Lower leg skin (tissue), 3 donors: ENCODE results near the gene GRIK5.

ENCODE experiments used
- POLR2A ChIP-seq, 2 donors: fragments of 450-650 bp; IDR thresholded peaks; one replicate each; pipeline ENCODE4 v1.6.1; 2016 to 2017; ENCODE audit warnings: antibody characterized with exemption in 2 of 2, mild to moderate bottlenecking in 1 of 2, moderate library complexity in 1 of 2
- TF ChIP-seq, protein P1 (sequence below), 3 donors: fragments of 450-650 bp; IDR thresholded peaks; one replicate each; pipeline ENCODE4 v1.5.1; 2016; ENCODE audit warnings: antibody characterized with exemption in 3 of 3, mild to moderate bottlenecking in 3 of 3, moderate library complexity in 2 of 3

DNA sequence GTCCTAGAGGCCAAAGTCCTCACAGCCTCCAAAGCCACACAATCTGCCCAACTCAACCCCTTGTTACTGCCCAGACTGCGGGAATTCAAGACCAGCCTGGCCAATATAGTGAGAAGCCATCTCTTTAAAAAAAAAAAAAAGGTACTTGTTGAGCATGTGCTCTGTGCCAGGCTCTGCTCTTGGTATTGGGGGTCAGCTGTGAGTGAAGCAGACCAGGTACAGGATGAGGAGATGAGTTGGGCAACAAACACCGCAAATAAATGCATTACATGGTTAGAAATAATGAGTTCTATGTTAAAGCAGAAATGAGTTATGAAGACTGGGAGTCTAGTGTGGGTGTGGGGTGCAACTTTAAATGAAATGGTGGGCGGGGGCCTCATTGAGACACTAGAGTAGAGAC lies 9.9 kb downstream of the GRIK5 start:
- TF ChIP-seq, protein P1, sequence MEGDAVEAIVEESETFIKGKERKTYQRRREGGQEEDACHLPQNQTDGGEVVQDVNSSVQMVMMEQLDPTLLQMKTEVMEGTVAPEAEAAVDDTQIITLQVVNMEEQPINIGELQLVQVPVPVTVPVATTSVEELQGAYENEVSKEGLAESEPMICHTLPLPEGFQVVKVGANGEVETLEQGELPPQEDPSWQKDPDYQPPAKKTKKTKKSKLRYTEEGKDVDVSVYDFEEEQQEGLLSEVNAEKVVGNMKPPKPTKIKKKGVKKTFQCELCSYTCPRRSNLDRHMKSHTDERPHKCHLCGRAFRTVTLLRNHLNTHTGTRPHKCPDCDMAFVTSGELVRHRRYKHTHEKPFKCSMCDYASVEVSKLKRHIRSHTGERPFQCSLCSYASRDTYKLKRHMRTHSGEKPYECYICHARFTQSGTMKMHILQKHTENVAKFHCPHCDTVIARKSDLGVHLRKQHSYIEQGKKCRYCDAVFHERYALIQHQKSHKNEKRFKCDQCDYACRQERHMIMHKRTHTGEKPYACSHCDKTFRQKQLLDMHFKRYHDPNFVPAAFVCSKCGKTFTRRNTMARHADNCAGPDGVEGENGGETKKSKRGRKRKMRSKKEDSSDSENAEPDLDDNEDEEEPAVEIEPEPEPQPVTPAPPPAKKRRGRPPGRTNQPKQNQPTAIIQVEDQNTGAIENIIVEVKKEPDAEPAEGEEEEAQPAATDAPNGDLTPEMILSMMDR (IDR thresholded peaks at IDR 0.05): no peak
- no peak for TF ChIP-seq POLR2A (IDR thresholded peaks at IDR 0.05)
